HG03342 (cell line): ENCODE results near the gene TULP1.
"Not testable (repeated sequence)": the region's sequence is repeated elsewhere in the genome, so short reads cannot be mapped to it uniquely, and the experiment has no call there.

Source experiments
- ATAC-seq: cut with Tn5 transposase; IDR thresholded peaks from one replicate; pipeline ENCODE4 v1.9.1; 2021; ENCODE audit warnings: mild to moderate bottlenecking, moderate library complexity; ENCODE audit not compliant: unreplicated experiment

TULP1 gene

DNA sequence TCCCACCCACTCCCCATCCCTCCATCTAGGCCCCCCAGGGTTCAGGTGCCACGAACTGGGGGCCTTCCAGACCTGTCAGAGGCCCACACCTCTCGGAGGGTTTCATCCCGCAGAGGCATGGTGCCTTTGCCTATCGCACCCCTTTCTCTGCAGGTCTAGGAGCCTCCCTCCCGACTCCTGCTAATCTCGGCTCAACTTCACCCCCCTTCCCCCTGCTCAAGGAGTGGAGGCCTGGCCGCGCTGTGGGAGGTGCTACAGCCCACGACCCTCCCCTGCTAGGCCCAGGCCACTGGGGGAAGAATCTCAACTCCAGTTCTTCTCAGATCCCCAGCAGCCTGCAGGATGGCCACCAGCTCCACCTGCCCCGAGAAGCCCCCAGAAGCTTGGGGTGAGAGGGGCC is at the start of gene TULP1:
Gene TULP1, minus strand, starts transcription at position 157 of the 400 bp plus-strand sequence. Its CDS starts 38 bp downstream, at position 119.
- no peak for ATAC-seq

DNA sequence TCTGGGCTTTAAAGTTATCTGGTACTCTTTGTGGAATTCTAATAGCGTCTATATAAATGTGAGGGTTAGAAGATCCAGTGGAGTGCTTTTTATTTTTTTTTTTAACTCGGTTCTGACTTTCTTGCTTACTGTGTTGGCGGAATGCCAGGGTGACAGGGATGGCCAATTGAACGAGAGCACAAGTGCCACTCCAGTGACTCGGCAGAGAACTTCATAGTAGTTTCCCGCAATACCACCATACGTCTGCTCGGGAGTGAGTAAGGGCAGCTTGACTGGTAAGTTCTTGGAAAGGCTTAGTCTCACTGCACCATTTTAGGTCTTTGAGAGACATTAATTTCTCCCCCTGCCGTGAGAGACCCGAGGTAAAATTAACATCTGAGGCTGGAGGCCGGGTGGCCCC is 49.4 kb upstream of the TULP1 start:
- no peak for ATAC-seq

DNA sequence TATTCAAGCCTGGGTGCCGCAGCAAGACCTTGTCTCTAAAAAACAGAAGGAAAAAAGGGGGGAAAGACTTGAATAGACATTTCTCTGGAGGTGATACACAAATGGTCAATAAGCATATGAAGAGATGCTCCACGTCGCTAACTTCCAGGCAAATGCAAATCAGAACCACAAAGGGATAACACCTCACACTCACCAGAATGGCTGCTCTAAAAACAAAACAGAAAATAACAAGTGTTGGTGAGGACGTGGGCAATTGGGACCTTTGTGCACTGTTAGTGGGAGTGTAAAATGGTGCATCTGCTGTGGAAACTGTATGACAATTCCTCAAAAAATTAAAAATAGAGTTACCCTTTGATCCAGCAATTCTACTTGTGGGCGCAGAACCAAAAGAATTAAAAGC is 48.4 kb upstream of the TULP1 start:
- no peak for ATAC-seq

DNA sequence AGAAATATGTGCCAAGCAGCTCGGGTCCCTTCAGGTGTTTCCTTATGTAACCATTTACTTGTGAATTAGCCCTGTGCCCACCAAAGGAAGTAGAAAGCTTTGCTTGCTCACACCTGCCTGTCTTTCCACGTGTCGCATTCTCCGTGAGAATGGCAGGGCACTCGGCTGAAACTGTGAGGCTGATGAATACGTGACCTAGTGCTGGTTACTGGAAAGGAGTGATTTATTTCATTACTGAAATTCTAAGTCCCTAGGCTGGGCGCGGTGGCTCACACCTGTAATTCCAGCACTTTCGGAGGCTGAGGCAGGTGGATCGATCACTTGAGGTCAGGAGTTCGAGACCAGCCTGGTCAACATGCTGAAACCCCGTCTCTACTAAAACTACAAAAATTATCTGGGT is 45.9 kb upstream of the TULP1 start:
- no peak for ATAC-seq

DNA sequence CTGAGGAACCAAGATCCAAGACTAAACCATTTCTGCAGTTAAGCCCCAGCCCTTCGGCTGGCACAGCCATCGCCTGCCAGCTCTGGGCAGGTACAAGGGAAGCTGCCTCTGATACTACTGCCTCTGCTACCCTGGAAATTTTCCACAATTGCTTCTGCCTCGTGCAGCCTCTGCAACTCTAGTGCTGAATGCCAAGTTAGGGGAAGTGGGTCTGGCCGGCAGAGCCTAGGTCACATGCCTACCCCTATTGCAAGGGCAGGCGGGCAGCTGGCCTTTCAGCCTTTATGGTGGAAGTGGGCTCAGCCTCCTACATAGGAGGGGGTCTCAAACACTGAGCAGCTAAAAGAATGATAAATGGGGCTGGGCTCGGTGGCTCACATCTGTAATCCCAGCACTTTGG is 44.5 kb upstream of the TULP1 start:
- no peak for ATAC-seq

DNA sequence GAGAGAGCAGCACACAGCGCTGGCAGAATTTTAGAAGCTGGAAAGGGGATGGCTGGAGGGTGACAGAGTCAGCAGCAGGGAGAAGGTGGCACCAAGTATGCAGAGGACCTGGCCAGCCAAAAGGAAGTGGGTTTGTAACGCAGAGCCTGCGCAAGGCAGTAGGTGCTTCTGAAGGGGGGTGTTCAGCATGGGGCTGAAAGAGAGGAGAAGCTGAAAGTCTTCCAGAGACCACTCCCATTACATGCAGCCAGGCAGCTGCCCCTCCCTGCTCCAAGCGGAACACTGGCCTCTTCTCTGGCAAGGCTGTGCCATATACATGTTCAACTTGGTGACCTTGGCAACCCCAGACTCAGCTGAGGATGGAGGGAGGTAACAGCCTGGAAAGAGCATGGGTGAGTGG is 42.1 kb upstream of the TULP1 start:
- ATAC-seq = no peak

DNA sequence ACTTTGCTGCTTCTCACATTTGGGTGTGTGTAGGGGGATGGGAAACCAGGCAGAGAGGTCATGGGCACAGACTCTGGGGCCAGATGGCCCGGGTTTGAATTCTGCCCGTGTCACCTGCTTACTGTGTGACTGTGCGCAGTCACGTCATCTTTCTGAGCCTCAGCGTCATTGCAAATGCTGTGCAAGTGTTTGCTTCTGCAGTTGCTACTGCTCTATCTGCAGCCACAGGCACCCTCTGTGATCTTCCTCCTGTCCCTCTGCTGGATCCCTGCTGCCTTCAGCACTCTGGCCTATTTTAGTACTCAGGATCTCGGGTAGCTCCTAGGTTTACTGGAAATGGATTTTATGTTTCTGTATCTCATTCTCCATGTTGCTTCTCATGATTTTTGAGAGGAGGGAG is 40.6 kb upstream of the TULP1 start:
- ATAC-seq = no peak

DNA sequence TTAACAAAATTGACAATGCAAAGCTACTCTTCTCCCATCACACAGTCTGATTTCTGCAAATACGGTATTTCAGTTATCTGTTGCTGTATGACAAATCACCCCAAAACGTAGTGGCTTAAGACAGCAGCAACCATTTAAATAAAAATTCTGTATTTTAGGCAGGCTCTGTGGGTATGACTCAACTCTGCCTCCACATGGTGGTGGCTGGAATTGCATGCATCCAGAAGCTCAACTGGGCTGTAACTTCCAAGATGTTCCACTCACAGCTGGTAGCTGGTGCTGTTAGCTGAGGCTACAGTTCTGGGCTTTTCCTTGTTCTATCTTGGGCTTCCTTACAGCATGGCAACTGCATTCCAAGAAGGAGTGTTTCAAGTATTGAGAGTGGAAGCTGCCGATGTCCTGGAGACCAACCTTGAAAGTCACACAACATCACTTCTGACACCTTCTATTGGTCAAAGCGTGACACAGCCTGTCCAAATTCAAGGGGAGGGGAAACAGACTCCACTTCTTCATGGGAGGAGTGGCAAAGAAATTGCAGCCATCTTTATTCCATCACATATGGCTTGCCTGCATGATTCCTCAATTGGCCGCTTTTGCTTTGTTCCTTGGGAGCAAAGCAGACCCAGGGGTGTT is 39.7 kb upstream of the TULP1 start:
- ATAC-seq = no peak

DNA sequence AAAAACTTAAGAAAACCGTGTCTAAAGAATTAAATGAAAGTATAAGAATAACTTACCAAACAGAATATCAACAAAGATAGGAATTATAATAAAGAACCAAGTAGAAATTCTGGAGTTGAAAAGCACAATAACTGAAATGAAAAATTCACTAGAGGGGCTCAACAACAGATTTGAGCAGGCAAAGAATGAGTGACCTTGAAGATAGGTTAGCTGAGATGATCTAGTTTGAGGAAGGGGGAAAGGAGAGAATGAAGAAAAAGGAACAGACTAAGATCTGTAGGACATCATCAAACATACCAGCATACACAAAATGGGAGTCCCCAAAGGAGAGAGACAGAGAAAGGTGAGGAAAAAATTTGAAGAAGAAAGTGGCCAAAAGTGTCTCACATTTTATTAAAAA is 37.7 kb upstream of the TULP1 start:
- ATAC-seq = no peak

DNA sequence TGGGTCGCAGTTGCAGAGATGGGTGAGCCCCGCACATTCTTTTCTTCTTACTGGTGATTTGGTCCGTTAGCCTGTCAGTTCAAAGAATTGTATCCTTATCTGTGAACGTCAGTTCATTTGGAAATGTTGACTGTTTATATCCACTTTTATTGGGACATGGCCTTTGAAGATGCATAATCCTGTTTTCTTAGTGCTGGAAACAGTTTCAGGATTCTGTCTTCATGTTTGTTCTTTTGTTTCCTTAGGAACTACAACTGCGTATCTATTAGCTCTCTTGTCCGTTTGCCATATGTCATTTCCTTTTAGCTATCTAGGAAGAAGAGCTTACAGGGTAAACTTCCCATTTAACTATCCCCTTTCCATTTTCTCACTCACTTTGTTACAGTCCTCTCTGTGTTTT is 35.0 kb upstream of the TULP1 start:
- no peak for ATAC-seq

DNA sequence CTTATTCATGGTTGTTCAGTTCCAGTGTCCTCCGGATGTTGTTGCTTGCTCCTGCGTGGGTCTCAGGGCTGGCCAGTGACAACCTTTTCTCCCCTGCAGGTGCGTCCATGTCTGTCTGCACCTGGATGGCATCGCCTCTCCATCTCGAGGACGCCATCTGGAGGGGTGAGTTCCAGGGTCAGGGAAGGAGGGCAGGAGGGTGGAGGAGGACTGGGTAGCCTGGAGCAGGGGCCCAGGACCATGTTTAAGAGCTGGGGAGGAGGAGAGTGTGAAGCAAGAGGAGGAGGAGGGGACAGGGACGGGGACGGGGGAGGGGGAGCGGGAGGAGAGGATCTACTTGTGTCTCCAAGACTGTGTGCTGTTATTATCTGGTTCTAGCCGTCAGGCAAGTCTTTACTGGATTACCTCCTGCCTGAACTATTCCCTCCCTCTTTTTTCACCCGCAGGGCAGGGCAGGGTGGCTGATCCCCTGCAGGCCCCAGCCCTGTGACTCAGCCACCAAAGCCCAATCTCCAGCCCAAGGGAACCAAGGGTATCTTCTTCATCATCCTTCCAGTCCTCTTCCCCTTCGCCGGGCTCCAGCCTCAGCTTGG is 32.2 kb upstream of the TULP1 start:
- ATAC-seq = no peak

DNA sequence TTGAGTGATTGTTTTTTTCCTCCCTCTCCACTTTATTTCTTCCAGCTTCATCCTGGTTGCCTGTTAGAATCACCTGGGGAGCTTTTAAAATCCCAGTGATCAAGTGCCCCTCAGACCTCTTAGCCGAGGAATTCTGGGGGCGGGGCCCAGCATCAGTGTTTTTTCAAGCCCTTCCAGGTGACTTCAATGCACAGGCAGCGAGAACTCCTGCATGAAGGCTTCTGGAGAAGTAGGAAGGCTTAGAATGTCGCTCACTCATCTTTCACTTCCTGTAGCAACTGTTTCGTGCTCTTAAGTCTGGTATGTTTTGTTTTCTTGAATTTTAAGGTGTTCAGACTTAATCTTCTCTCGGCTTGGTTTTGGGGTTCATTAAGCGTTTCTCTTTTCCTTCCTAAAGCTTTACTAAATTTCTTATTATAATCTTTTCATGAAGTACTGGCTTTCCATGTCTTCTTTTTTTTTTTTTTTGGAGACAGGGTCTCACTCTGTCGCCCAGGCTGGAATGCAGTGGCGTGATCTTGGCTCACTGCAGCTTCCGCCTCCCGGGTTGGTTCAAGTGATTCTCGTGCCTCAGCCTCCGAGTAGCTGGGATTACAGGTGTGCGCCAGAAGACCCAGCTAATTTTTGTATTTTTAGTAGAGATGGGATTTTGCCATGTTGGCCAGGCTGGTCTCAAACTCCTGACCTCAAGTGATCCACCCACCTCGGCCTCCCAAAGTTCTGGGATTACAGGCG is 30.9 kb upstream of the TULP1 start:
- no peak for ATAC-seq

DNA sequence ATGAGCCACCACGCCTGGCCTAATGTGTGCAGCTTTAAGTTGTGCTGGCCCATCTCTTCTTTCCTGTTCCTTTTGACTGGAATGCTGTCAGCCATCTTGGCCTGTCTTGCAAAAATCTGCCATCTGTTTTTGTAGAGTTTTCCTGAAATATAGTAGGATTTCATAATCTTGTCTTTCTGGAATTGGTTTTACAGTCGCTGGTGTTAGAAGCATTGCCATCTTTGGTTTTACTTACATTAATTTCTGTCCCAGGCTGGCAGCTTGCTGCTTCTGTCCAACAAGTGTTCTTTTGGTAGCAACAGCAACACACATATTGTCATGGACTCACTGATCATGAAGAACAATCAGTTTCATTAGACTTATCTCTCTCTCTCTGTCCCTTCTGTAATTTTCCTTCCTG is 29.1 kb upstream of the TULP1 start:
- ATAC-seq = no peak

DNA sequence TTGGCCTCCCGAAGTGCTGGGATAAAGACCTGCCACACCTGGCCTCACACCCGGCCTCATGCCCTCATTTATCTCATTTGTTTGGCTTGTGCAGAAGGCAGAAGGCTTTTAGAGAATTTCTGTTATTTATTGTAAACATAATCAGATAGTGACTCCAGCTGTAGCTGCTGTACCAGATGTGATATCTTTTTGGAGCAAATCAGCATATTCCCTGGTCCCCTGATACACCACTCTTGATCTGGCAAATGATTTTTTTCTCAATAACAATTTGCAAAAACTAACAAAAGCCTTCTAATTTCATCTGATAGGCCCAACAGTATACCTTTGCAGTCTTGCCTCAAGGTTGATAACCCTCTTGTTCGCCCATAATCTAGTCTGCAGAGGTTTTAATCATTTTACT is 26.5 kb upstream of the TULP1 start:
- ATAC-seq = no peak

DNA sequence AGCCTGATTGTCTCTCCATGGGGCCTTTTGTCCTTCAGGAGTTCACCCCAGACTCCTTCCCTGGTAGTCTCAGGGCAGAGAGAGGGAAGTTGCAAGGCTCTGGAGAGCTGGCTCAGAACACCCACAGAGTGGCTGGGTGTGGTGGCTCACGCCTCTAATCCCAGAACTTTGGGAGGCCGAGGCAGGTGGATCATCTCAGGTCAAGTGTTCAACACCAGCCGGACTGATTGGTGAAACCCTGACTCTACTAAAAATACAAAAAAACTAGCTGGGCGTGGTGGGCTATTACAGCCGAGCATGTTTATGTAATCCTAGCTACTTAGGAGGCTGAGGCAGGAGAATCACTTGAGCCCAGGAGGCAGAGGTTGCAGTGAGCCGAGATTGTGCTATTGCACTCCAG is 23.2 kb upstream of the TULP1 start:
- not testable (repeated sequence) for ATAC-seq

DNA sequence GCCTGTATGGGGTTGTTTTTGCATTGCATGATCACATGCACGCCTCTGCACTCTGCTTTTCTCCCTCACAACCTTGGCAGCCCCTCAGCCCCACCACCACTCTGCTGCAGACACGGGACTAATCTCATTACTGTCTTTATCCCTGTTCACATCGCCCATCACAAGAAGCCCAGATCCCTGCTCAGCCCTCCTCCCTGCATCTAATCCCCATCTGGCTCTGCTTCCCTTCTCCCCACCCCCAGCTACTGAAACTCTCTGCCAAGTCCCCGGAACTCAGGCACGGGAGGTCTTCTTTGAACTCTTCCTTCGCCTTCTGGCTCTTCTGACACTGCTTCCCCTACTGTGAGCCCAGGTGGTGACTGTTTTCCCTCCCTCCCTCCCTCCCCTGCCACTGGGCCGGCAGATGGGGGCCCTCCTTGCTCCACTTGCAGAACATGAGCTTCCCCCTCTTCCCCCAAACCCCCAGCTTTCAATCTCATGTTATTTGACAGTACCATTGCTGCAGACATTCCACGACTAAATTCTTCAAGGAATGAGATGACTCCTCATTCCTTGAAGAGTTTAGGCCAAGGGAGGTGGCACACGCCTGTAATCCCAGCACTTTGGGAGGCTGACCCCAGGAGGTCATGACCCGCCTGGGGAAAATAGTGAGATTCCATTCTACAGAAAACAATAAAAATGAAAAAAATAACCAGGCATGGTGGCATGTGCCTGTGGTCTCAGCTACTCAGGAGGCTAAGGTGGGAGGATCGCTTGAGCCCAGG is 21.9 kb upstream of the TULP1 start:
- ATAC-seq = no peak

DNA sequence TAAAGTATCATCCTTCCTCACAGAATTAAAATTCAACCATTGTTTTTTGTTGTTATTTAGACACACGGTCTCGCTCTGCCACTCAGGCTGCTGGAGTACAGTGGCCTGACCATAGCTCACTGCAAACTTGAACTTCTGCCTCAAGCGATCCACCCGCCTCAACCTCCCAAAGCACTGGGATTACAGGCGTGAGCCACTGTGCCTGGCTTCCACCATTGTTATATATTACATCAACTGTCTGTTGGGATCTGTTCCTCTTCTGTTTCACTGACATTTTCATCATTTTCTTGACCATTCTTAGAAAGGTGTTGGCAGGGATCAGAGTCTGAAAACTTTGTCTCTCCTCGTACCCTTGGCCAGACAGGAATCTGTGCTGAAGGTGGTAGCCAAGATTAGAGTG is 21.3 kb upstream of the TULP1 start:
- ATAC-seq = no peak

DNA sequence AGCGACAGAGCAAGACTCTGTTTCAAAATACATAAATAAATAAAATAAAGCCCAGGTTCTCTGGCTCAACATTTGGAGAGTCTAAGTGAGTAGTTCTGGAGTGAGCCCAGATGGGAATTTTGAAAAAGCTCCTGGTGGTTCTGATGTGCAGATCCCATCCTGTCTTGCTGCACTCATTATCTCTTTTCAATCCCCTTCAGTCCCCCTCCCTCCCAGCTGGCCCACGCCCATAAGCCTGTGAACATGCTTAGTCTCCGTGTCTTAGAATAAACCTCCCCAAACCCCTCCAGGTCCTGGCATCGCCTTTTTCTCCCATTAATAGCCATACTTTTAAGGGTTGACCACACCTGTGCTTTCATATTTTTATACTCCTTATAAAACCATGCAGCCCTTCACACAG is 19.4 kb upstream of the TULP1 start:
- ATAC-seq = no peak

DNA sequence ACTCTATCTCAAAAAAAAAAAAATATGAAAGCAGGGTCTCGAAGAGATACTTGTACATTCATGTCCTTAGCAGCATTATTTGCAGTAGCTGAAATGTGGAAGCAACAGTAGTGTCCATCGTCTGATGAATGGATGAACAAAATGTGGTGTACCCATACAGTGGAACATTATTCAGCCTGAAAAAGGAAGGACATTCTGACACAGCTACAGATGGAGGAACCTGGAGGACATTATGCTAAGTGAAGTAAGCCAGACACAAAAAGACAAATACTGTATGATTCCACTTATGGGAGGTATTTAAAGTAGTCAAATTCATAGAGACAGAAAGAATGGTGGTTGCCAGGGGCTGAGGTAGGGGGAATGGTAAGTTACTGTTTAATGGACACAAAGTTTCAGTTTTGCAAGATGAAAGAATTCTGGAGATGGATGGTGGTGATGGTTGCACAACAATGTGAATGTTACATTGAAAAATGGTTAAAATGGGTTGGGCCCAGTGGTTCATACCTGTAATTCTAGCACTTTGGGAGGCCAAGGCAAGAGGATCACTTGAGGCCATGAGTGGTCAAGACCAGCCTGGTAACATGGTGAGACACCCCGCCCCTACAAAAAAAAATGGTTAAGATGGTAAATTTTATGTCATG is 11.8 kb upstream of the TULP1 start:
- no peak for ATAC-seq

DNA sequence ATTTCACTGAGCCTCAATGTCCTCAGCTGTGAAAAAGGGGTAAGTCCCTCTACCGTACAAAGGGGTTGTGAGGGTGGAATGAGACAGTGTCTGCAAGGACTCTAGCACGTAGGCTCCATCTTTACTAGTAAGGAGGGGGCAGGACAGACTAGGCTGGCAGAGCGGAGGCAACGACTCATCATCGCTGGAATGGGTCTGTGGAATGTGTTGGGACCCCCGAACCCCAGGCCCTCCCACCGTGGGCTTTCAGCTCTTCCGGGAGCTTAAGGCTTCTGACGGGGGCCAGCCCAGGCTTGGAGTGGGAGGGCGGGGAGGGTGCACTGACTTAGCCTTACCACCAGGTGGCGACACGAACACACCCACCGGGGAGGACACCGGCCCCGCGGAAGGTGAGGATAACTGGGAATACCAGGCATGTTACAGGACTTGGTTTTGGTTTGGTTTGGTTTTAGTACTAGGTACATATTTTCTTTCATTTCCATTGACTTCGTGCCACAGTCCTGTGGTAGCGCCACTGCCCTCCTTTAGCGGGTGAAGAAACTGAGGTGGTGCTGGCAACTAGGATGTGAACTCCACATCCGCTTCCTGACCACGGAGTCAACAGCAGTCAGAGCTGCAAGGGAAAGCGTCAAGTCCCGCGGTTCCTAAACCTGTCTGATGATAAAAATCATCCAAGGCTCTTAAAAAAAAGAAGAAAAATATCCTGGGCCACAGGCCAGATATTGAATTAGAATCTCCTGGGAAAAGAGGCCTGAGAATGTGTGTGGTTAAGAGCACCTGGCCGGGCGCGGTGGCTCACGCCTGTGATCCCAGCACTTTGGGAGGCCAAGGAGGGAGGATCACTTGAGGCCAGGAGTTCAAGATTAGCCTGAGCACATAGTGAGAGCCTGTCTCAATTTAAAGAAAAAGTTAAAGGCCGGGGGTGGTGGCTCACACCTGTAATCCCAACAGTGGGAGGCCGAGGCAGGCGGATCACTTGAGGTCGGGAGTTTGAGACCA is 10.3 kb upstream of the TULP1 start:
- ATAC-seq = peak; percentile 59
